Heart left ventricle (tissue), 13 donors: ENCODE data around the gene KRTAP9-7.
"Not testable (repeated sequence)": the region's sequence is repeated elsewhere in the genome, so short reads cannot be mapped to it uniquely, and the experiment has no call there.

Experiments
- POLR2A ChIP-seq, 2 donors: fragments of 450-650 bp; IDR thresholded peaks; one replicate each; pipeline ENCODE4 v1.6.1; 2017; ENCODE audit warnings: antibody characterized with exemption in 2 of 2, mild to moderate bottlenecking in 2 of 2, moderate library complexity in 2 of 2
- TF ChIP-seq, protein P1 (sequence below), 12 donors: fragments of 200-600 bp; sonication (generic) in 4 of 12; IDR thresholded peaks; one replicate each; pipeline versions ENCODE4 v1.5.0 to v1.8.0; 2018 to 2022; ENCODE audit warnings: antibody characterized with exemption in 12 of 12, mild to moderate bottlenecking in 5 of 12
- donor health status: ischemic (EF 13 %, LVEDD 7.1; RV severe dilation, severe dysfunction).
- donor health status: DM: no; HTN: yes; CAD: no.
- donor health status: DM: no; HTN: no; CAD: no.
- donor health status: ischemic (EF 25% LVEDD 6.9; RV normal size, moderate dysfunction).
- donor health status: ischemic (EF 25% LVEDD 5.7; RV mildly dilated, moderate dysfunction).
- donor health status: ischemic (EF 35%, LVEDD 5.7; RV mildly dilated, moderate dysfunction).
- donor health status: nonischemic (EF 11% LVEDD 7.7; RV severe dilation, severe dysfunction).
- donor health status: DM: yes; HTN: yes; CAD: no.
- donor health status: PGD.
- donor health status: ischemic (EF 29% LVEDD 5.4; RV normal size, mild dysfunction).
- donor health status: nonischemic (EF 23%, LVEDD 6.1; RV moderate dilation, normal function).

DNA sequence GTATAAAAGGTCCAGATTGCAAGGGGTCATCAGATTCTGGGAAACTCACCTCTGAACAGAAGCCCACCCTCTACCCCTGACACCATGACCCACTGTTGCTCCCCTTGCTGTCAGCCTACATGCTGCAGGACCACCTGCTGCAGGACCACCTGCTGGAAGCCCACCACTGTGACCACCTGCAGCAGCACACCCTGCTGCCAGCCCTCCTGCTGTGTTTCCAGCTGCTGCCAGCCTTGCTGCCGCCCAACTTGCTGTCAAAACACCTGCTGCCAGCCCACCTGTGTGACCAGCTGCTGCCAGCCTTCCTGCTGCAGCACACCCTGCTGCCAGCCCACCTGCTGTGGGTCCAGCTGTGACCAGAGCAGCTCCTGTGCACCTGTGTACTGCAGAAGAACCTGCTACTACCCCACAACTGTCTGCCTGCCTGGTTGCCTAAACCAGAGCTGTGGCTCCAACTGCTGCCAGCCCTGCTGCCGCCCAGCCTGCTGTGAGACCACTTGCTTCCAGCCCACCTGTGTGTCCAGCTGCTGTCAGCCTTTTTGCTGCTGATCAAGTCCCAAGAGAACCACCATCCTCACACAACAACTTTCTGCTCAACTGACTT, 25.8 kb upstream of the KRTAP9-7 start, which contains the start of gene KRTAP9-4:
- TF ChIP-seq, protein P1, sequence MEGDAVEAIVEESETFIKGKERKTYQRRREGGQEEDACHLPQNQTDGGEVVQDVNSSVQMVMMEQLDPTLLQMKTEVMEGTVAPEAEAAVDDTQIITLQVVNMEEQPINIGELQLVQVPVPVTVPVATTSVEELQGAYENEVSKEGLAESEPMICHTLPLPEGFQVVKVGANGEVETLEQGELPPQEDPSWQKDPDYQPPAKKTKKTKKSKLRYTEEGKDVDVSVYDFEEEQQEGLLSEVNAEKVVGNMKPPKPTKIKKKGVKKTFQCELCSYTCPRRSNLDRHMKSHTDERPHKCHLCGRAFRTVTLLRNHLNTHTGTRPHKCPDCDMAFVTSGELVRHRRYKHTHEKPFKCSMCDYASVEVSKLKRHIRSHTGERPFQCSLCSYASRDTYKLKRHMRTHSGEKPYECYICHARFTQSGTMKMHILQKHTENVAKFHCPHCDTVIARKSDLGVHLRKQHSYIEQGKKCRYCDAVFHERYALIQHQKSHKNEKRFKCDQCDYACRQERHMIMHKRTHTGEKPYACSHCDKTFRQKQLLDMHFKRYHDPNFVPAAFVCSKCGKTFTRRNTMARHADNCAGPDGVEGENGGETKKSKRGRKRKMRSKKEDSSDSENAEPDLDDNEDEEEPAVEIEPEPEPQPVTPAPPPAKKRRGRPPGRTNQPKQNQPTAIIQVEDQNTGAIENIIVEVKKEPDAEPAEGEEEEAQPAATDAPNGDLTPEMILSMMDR (IDR thresholded peaks at IDR 0.05), result not testable (repeated sequence)
- not testable (repeated sequence) for TF ChIP-seq POLR2A (IDR thresholded peaks at IDR 0.05)
